ENCODE results near the gene MYO10.
"Not testable (repeated sequence)": the region's sequence is repeated elsewhere in the genome, so short reads cannot be mapped to it uniquely, and the experiment has no call there.

The MYO10 gene

GRCh38 chr5:16889203-16889971, 46.7 kb downstream of the MYO10 start:
- in situ Hi-C loops (cut with MboI; ENCODE audit: low sequenced_read_pairs), result no loop called here

GRCh38 chr5:16888694-16889124, 47.4 kb downstream of the MYO10 start:
- in situ Hi-C loops (cut with MboI; ENCODE audit: low sequenced_read_pairs), result no loop called here

GRCh38 chr5:16886793-16887345, 49.2 kb downstream of the MYO10 start:
- in situ Hi-C loops (cut with MboI; ENCODE audit: low sequenced_read_pairs), result no loop called here

DNA sequence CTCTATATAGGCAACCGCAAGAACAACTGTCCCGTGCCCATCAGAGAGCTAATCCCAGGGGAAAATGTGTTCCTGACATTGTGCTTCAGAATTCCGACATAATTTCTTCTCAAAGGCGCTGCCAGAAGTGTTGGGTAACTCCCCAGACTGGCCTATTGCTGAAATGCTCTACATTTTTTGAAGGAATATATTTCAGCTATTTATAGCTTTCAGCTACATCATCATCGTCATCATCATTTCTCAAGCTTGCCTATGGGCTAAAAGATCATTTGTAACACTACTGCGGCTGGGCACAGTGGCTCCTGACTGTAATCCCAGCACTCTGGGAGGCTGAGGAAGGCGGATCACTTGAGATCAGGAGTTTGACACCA, 49.7 kb downstream of the MYO10 start:
- in situ Hi-C loops (cut with MboI; ENCODE audit: low sequenced_read_pairs), result no loop called here

DNA sequence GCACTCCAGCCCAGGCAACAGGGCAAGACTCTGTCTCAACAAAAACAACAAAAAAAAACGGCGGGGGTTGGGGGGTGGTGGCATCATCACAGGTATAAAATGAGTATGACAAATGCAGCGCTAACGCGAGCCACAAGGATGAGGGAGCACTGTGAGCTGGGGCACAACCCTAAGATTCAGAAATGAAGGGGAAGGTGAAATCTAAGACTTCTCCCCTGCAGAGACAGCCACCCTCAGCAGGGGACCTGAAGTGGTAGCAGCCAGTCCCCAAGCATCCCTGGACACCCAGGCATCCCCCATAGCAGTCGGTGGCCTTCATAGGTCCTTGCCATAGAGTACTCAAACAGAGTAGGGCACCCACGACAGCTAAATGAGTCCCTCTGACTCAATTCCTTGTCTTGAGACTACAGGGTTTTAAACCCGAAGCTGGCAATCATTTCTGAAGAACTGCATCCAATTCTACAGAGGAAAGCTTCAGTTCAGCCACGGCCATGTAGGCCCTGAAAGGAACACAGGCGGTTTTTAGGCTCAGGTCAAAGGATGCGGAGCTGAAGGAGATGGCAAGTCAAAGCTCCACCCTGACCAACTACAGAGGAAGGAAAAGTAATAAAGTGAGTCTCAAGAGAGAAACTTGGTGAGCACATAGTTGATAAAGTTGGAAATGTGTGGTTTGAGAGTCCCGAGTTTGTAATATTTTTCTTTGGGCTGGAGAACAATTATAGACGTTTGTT, 50.3 kb downstream of the MYO10 start:
- in situ Hi-C loops (cut with MboI; ENCODE audit: low sequenced_read_pairs), result no loop called here

GRCh38 chr5:16884595-16884994, 51.5 kb downstream of the MYO10 start:
- in situ Hi-C loops (cut with MboI; ENCODE audit: low sequenced_read_pairs), result no loop called here

- in situ Hi-C loops (cut with MboI; ENCODE audit: low sequenced_read_pairs), result no loop called here
These were observed 52.3 kb downstream of the MYO10 start for GRCh38 chr5:16883806-16884205.

- in situ Hi-C loops (cut with MboI; ENCODE audit: low sequenced_read_pairs), result no loop called here
These were observed 52.9 kb downstream of the MYO10 start for GRCh38 chr5:16883176-16883575.

DNA sequence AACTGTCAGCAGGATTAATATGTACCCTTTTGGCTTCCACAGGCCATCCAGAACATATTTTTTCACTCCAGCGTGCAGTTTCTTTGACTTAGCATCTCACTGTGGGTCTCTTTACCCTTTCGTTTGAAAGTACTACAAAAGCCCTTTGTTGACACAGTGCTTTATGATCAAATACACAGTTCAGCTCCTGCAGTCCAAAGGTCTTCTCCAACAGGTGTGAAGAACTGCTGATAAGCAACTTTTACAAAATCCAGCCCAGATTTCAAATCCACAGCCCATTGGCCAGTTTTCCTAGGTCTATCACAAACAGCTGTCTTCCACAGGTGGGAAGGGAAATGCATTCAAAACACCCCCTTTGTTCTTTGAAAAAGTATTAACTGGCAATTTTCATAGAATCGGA, 54.8 kb downstream of the MYO10 start:
- in situ Hi-C loops (cut with MboI; ENCODE audit: low sequenced_read_pairs), result no loop called here

DNA sequence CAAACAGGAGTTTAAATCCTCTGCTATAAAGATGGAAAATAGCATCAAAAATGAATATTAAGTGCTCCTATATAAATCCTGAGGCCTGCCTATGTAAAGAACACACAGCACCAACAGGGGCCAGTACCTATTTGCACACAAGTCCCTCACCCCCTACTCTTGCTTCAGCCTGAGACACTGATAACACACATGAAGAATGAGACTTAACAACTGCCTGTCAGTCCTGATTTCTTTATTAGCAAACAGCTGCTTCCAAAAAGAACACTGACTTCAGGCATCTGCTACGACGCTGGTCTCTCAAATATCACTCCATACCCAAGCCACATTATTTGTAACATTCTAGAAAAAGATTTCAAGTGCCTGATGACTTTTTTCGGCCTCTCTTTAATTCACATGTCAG, 55.5 kb downstream of the MYO10 start:
- in situ Hi-C loops (cut with MboI; ENCODE audit: low sequenced_read_pairs), result no loop called here

DNA sequence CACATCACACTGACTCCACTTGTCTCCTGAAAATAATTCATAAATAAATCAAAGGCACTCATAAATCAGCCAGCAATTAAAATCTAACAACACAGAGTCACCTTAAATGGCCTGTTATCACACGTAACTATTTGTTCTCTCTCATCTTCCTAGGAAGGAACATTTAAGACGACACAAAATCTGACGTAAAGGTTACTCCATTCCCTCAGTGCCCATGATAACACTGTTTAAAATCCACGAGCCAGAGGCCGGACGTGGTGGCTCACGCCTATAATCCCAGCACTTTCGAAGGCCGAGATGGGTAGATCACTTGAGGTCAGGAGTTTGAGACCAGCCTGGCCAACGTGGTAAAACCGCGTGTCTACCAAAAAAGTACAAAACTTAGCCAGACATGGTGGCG, 56.4 kb downstream of the MYO10 start:
- in situ Hi-C loops (cut with MboI; ENCODE audit: low sequenced_read_pairs), result no loop called here

GRCh38 chr5:16879191-16879590, 56.9 kb downstream of the MYO10 start:
- in situ Hi-C loops (cut with MboI; ENCODE audit: low sequenced_read_pairs), result no loop called here

DNA sequence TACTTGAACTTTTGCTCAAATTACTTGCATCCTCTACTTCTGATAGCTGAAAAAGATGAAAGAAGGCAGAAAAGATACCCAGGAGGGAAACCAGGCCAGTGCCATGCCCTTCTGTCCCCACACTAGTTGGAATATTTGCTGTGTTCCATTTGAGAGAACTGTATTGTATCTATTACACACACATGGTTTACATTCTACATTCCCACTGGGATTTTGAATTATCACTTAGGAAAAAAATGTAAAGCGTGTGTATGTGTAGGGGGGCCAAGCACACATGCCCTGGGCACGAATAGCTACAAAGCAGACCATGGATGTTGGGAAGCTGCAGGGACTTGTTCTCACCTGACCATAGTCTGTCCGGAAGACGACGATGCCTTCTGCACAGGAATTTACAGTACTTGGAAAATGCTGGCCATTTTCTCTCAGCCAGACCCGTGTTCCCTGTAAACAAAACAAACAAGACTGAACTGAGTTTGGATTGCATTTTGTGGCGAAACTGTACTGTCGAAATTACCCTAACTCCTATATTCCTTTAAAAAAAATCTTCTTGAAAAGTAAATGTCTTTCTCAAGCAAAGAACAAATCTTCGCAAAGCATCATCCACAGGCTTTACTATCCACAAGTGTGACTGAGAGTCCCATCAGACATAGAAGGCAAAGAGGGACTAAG, 58.7 kb downstream of the MYO10 start:
- in situ Hi-C loops (cut with MboI; ENCODE audit: low sequenced_read_pairs), result no loop called here

DNA sequence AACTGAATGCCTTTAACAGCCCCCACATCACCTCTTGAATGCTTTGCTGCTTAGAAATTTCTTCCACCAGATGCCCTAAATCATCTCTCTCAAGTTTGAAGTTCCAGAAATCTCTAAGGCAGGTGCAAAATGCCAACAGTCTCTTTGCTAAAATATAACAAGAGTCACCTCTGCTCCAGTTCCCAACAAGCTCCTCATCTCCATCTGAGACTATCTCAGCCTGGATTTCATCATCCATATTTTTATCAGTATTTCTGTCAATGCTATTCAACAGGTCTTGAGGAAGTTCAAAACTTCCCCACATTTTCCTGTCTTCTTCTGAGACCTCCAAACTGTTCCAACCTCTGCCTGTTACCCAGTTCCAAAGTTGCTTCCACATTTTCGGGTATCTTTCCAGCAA, 61.7 kb downstream of the MYO10 start:
- in situ Hi-C loops (cut with MboI; ENCODE audit: low sequenced_read_pairs), result not testable (repeated sequence)

GRCh38 chr5:16871746-16872339, 64.2 kb downstream of the MYO10 start:
- in situ Hi-C loops (cut with MboI; ENCODE audit: low sequenced_read_pairs), result no loop called here

DNA sequence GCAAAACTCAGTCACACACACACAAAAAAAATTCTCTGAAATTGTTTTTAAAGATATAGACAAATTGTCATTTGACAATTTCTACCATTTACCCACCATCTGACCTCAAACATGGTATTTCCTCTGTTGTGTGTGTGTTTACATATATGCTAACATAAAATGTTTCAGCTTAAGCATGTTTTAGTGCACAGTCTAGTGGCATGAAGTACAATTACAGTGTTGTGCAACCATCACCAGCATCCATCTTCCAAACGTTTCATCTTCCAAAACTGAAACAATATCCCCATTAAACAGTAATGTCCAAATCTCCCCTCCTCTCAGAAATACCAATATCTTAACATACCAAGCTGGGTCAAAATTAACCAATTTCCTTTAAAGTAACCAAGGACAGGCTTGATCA, 65.2 kb downstream of the MYO10 start:
- in situ Hi-C loops (cut with MboI; ENCODE audit: low sequenced_read_pairs), result no loop called here

- in situ Hi-C loops (cut with MboI; ENCODE audit: low sequenced_read_pairs), result no loop called here
These were observed 66.0 kb downstream of the MYO10 start for GRCh38 chr5:16869821-16870796.

- in situ Hi-C loops (cut with MboI; ENCODE audit: low sequenced_read_pairs), result no loop called here
These were observed 68.5 kb downstream of the MYO10 start for GRCh38 chr5:16867577-16867953.

DNA sequence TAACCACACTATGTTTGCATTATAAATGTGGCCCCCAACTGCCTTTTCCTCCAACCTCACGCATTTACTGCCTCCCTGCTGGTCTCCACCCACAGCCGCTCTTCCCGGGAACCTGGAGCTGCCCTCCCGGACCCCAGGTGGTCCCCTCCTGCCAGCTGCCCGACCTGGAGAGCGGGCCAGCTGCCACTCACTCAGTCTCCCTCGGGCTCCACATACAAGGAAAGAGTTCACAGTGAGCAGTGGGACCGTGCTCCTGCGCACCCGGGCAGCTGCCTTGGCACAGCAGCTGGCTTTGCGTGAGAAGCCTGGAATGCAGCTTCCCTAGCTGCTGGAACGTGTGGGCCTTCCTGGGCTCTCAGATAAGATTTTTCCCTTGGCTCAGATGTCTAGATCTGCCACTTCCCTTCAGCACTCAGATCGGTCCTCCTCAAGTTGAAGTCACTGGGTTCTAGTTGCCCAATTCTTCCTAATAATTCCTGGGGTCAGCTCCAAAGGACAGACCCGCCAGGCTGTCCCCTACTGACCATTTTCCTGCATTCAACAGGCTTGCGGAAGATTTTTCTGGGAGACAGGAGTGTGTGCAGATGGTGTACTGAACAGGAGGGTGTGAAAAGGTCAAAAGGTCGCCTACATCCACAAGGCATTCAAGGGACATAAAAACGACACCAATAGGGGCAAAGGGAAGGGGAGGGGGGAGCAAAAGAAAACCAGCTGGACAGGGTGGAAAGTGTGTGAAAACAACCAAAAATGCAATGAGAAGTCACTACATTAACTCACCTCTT, 69.1 kb downstream of the MYO10 start:
- in situ Hi-C loops (cut with MboI; ENCODE audit: low sequenced_read_pairs), result no loop called here
